Smooth muscle cell (in vitro differentiated cells): ENCODE measurements around the gene ODAPH. TPM values are rescaled to one million over a fixed set of nuclear protein-coding genes. Genes with fewer than 3 reads are reported as not detected.

Experiments used
- DNase-seq: peaks from one replicate; lab custom pipeline; 2025; ENCODE audit not compliant: unreplicated experiment; lab: John Stamatoyannopoulos, UW
- H2AFZ ChIP-seq: fragments of 200-600 bp; sonication (generic); 2 replicates; pipeline ENCODE4 v1.6.0; 2016; ENCODE audit warnings: antibody characterized with exemption, low read depth, mild to moderate bottlenecking
- H3F3A ChIP-seq: fragments of 200-600 bp; sonication (generic); 2 replicates; pipeline ENCODE4 v1.6.0; 2017; ENCODE audit warnings: antibody characterized with exemption, low read depth
- H3K27ac ChIP-seq: fragments of 200-600 bp; sonication (generic); 2 replicates; pipeline ENCODE4 v1.5.1; 2016; ENCODE audit warnings: low read depth, mild to moderate bottlenecking
- H3K27me3 ChIP-seq: fragments of 200-600 bp; sonication (generic); 2 replicates; pipeline ENCODE4 v1.6.1; 2016; ENCODE audit warnings: low read depth, mild to moderate bottlenecking
- H3K36me3 ChIP-seq: fragments of 200-600 bp; sonication (generic); 2 replicates; pipeline ENCODE4 v1.5.1; 2016; ENCODE audit warnings: low read depth
- H3K4me1 ChIP-seq: fragments of 200-600 bp; sonication (generic); 2 replicates; pipeline ENCODE4 v1.5.1; 2016; ENCODE audit warnings: low read depth
- H3K4me2 ChIP-seq: fragments of 200-600 bp; sonication (generic); 2 replicates; pipeline ENCODE4 v1.6.0; 2016; ENCODE audit warnings: mild to moderate bottlenecking
- H3K4me3 ChIP-seq: fragments of 200-600 bp; sonication (generic); 2 replicates; pipeline ENCODE4 v1.5.1; 2016; ENCODE audit warnings: mild to moderate bottlenecking
- H3K79me2 ChIP-seq: fragments of 200-600 bp; sonication (generic); 2 replicates; pipeline ENCODE4 v1.6.0; 2016; ENCODE audit warnings: low read depth, mild to moderate bottlenecking
- H3K9ac ChIP-seq: fragments of 200-600 bp; sonication (generic); 2 replicates; pipeline ENCODE4 v1.6.0; 2016; ENCODE audit warnings: low read depth
- H3K9me3 ChIP-seq: fragments of 200-600 bp; sonication (generic); replicated peaks from 2 replicates; pipeline ENCODE4 v1.5.1; 2016; ENCODE audit warnings: low read depth
- H4K20me1 ChIP-seq: fragments of 200-600 bp; sonication (generic); 2 replicates; pipeline ENCODE4 v1.6.0; 2016; ENCODE audit warnings: low read depth
- WGBS: methylation state at CpG from one replicate; pipeline ENCODE4 v1.1.7; 2016; ENCODE audit warnings: low lambda C conversion rate; 5-methylcytosine and 5-hydroxymethylcytosine counted together
- polyA plus RNA-seq: library from polyadenylated mRNA; unstranded; fragments of >200 nt; fragmentation: Nextera tagmentation; extraction: Ambion mirVana; gene quantifications from 2 replicates; pipeline ENCODE4 v1.2.1, GENCODE V29; 2016
- total RNA-seq: library from RNA; depleted of rRNA; stranded (reverse); fragments of >200 nt; gene quantifications from 2 replicates; pipeline ENCODE4 v1.2.3, GENCODE V29; 2014
- TF ChIP-seq, protein P1 (sequence below): fragments of 200-600 bp; sonication (generic); IDR thresholded peaks from 2 replicates; pipeline ENCODE4 v1.5.1; 2017; ENCODE audit warnings: borderline replicate concordance, mild to moderate bottlenecking, antibody characterized with exemption; ENCODE audit not compliant: insufficient read depth, poor library complexity, severe bottlenecking

The ODAPH gene
- total and polyA plus RNA-seq, 2 experiments from 2014 or later, result 165 to 193 TPM

DNA sequence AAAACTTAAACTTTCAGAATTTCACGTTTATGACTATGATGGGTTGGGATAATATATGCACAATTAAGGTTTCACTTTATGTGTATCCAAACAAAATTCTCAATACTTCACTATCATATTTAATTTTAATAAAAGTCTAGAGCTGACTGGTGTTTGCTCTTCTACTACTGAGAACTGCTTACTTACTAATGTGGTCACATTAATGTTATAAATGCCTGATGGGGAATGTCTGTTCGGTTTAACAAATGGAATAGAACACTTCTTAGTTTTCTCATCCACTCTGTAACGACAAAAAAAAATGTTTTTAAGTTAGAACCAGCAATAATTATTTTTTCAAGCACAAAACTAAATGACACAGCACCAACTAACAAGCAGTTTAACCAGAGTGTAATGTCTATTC is 40.2 kb downstream of the ODAPH start:
- Histone ChIP-seq H3K36me3 (no peaks in the 10 kb centered on the region), H2AFZ (no peak overlapping the region), H3K4me3 (no peak overlapping the region), H3F3A (no peaks in the 10 kb centered on the region), H3K9me3 (no peaks in the 10 kb centered on the region), H3K9ac (no peak overlapping the region), H3K4me2 (no peak overlapping the region), H3K4me1 (no peaks in the 10 kb centered on the region), H3K27me3 (no peaks in the 10 kb centered on the region), H4K20me1 (no peaks in the 10 kb centered on the region), H3K79me2 (no peaks in the 10 kb centered on the region), H3K27ac (no peak overlapping the region)
- WGBS, result 89% methylated on average over 3 of the region's 3 CpGs
- DNase-seq, result no peak
- TF ChIP-seq, protein P1, sequence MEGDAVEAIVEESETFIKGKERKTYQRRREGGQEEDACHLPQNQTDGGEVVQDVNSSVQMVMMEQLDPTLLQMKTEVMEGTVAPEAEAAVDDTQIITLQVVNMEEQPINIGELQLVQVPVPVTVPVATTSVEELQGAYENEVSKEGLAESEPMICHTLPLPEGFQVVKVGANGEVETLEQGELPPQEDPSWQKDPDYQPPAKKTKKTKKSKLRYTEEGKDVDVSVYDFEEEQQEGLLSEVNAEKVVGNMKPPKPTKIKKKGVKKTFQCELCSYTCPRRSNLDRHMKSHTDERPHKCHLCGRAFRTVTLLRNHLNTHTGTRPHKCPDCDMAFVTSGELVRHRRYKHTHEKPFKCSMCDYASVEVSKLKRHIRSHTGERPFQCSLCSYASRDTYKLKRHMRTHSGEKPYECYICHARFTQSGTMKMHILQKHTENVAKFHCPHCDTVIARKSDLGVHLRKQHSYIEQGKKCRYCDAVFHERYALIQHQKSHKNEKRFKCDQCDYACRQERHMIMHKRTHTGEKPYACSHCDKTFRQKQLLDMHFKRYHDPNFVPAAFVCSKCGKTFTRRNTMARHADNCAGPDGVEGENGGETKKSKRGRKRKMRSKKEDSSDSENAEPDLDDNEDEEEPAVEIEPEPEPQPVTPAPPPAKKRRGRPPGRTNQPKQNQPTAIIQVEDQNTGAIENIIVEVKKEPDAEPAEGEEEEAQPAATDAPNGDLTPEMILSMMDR, result no peak

DNA sequence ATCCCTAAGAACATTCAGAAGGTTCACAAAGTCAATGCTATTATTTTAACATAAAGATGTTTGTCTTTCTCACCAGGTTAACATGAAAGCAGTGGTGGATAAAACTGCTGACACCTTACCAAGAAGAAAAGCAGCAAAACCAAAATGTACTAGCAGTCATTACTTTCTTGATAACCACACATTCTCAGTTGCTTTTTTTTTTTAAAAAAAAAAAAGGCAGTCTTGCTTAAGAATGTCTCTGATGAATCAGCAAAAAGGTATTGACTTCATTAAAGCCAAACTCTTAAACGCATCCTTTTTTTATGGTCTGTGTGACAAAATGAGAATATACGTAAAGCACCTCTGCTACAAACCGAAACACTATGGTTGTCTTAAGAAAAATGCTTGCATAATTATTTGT is 42.5 kb downstream of the ODAPH start:
- Histone ChIP-seq H3K4me1 (no peaks in the 10 kb centered on the region), H3K9me3 (no peaks in the 10 kb centered on the region), H3F3A (no peaks in the 10 kb centered on the region), H4K20me1 (no peaks in the 10 kb centered on the region), H3K4me2 (no peak overlapping the region), H2AFZ (no peak overlapping the region), H3K27me3 (no peaks in the 10 kb centered on the region), H3K36me3 (no peaks in the 10 kb centered on the region), H3K27ac (no peak overlapping the region), H3K79me2 (no peaks in the 10 kb centered on the region), H3K4me3 (no peak overlapping the region), H3K9ac (no peak overlapping the region)
- TF ChIP-seq, protein P1, result no peak
- WGBS, result 33% methylated on average over 3 of the region's 3 CpGs
- DNase-seq, result no peak

DNA sequence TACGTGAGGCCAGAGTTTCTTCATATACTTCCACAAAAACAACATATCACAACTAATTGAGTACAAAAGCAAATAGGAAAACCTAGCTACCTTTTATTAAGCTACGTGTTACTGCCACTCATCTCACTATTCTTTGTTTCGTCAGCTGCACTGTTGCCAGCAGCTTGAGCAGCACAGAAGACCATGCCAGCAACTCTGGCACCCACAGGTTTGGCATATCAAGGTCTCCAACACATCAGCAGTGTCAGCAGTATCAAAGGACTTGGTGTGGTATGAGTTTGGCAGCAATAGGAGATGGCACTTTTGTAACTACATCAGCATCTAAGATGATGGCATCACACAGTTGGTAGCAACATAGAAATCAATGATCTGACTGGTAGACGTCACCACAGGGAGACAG is 43.8 kb downstream of the ODAPH start:
- Histone ChIP-seq H4K20me1 (no peaks in the 10 kb centered on the region), H3K27ac (no peak overlapping the region), H3K36me3 (no peaks in the 10 kb centered on the region), H3K4me2 (no peak overlapping the region), H3K9ac (no peak overlapping the region), H3F3A (no peaks in the 10 kb centered on the region), H3K79me2 (no peaks in the 10 kb centered on the region), H3K27me3 (no peaks in the 10 kb centered on the region), H3K9me3 (no peaks in the 10 kb centered on the region), H2AFZ (no peak overlapping the region), H3K4me1 (no peaks in the 10 kb centered on the region), H3K4me3 (no peak overlapping the region)
- TF ChIP-seq, protein P1, result no peak
- DNase-seq, result no peak
- WGBS, result 93% methylated on average over 4 of the region's 4 CpGs

DNA sequence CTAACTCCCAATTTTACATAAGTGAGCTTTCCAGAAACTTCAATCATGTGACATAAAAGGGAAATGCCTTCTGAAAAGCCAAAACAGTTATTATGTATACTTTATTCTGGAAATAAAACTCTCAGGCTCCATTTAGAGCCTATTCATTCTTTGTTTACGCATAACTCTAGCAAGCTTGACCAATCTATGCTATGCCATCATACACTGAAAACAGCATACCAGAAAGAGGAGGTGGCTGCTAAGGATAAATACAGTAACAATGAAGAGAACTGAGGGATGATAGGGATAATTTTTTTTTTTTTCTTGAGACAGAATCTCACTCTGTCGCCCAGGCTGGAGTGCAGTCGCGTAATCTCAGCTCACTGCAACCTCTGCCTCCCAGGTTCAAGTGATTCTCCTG is 50.1 kb downstream of the ODAPH start:
- H4K20me1 ChIP-seq, result no peaks in the 10 kb centered on the region
- H3K36me3 ChIP-seq, result no peaks in the 10 kb centered on the region
- H3K9me3 ChIP-seq, result no peaks in the 10 kb centered on the region
- no peak overlapping the region for H3K4me3 ChIP-seq
- no peak overlapping the region for H3K9ac ChIP-seq
- DNase-seq, result no peak
- no peaks in the 10 kb centered on the region for H3K79me2 ChIP-seq
- 94% methylated on average over 4 of the region's 4 CpGs for WGBS
- H3K4me1 ChIP-seq, result no peaks in the 10 kb centered on the region
- H3K27me3 ChIP-seq, result no peaks in the 10 kb centered on the region
- H3K4me2 ChIP-seq, result no peak overlapping the region
- no peaks in the 10 kb centered on the region for H3F3A ChIP-seq
- TF ChIP-seq, protein P1, result no peak
- H3K27ac ChIP-seq, result no peak overlapping the region
- H2AFZ ChIP-seq, result no peak overlapping the region
